Prostate gland (tissue), 2 donors: ENCODE results near the gene GALNTL6. TPM values are rescaled to one million over a fixed set of nuclear protein-coding genes. Genes with fewer than 3 reads are reported as not detected.
A peak's percentile ranks its signal among the peaks of the same experiment; 100 is the strongest.

Experiments
- DNase-seq: peaks from one replicate; pipeline ENCODE4 v3.0.0-alpha.2; 2019; ENCODE audit warnings: low spot score
- H3K27ac ChIP-seq, 2 donors: fragments of 200-600 bp; sonication (generic); 2 replicates each; pipeline ENCODE4 v1.5.1; 2017 to 2019
- H3K27me3 ChIP-seq: fragments of 200-600 bp; sonication (generic); replicated peaks from 2 replicates; pipeline ENCODE4 v1.5.1; 2019; ENCODE audit not compliant: insufficient read depth
- H3K36me3 ChIP-seq, 2 donors: fragments of 200-600 bp; sonication (generic); 1 replicate in 1 of 2; 2 replicates in 1 of 2; pipeline versions ENCODE4 v1.5.1 to v1.8.1; 2017 to 2019
- H3K4me1 ChIP-seq: fragments of 200-600 bp; sonication (generic); replicated peaks from 2 replicates; pipeline ENCODE4 v1.5.1; 2019
- H3K4me3 ChIP-seq, 2 donors: fragments of 200-600 bp; sonication (generic); 2 replicates each; pipeline ENCODE4 v1.5.1; 2017 to 2019
- H3K9me3 ChIP-seq: fragments of 200-600 bp; sonication (generic); 2 replicates; pipeline ENCODE4 v1.5.1; 2017
- CTCF ChIP-seq, 4 experiments: fragments of 200-600 bp in 2 of 4; fragments of 450-650 bp in 2 of 4; sonication (generic) in 2 of 4; IDR thresholded peaks; 1 replicate in 3 of 4; 2 replicates in 1 of 4; pipeline ENCODE4 v1.5.1; 2016 to 2019; ENCODE audit warnings: antibody characterized with exemption in 4 of 4, mild to moderate bottlenecking in 2 of 4, moderate library complexity in 2 of 4
- POLR2A ChIP-seq: fragments of 450-650 bp; IDR thresholded peaks from one replicate; pipeline ENCODE4 v1.6.1; 2016; ENCODE audit warnings: antibody characterized with exemption, mild to moderate bottlenecking
- POLR2AphosphoS5 ChIP-seq: sonication (generic); formaldehyde crosslinking; IDR thresholded peaks from one replicate; pipeline ENCODE4 v1.6.1; 2017; ENCODE audit warnings: antibody characterized with exemption
- WGBS: methylation state at CpG from one replicate; pipeline ENCODE4 v1.1.5; 2018; 5-methylcytosine and 5-hydroxymethylcytosine counted together
- intact Hi-C: fragments of 100-400 bp; cut with DNase I; formaldehyde crosslinking; loops from one replicate; pipeline ENCODE4 v1.14.2; 2022
- total RNA-seq, 2 donors: library from RNA; depleted of rRNA; stranded (reverse); fragments of >200 nt; gene quantifications; one replicate each; pipeline ENCODE4 v1.1.0, GENCODE V29; 2016

The GALNTL6 gene
- total RNA-seq, 2 donors from 2014 or later: 0.23 to 0.85 TPM

DNA sequence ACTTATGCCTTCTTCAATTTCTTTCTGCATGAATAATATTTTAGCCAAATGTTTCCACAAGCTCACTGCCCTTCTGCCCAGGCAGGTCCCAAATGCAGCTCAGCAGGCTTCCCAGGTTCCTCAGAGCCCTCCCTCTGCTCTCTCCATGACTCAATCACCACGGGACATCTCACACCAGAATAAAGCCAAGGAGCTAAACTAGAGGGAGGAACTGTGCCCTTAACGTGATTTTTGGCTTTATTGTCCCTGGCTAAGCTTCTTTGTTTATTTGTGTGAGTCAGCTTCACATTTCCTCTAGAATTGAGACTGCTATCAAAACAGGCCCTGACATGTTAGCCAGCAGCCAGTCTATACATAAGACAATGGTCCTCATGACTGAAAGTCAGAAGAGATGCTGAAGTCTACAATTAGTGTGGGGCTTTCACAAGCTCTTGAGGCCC lies 1169.0 kb downstream of the GALNTL6 start:
- intact Hi-C loops: no loop called here
- H3K27me3 ChIP-seq: no peaks in the 10 kb centered on the region
- WGBS: 3% methylated on average over 2 of the region's 2 CpGs
- TF ChIP-seq POLR2A: no peak
- TF ChIP-seq POLR2AphosphoS5: peak; percentile 89
- H3K9me3 ChIP-seq: no peaks in the 10 kb centered on the region
- H3K27ac ChIP-seq: no peak overlapping the region
- H3K36me3 ChIP-seq: no peaks in the 10 kb centered on the region
- H3K4me3 ChIP-seq: no peak overlapping the region
- no peaks in the 10 kb centered on the region for H3K4me1 ChIP-seq
- DNase-seq: peak; percentile 86

DNA sequence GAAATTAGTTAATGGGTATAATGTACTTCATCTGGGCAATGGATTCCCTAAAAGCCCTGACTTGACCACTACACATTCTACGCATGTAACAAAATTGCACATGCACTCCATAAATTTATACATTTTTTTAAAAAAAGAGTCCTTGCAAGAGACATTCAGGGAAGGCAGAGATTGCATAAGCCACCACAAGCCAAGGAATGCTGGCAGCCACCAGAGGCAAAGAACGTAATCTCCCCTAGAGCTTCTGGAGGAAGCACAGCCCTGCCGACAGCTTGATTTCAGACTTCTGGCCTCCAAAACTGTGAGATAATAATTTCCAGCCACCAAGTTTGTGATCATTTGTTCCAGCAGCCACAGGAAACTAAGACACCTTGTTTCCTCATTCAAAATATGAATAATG lies 1169.8 kb downstream of the GALNTL6 start:
- DNase-seq: no peak
- Histone ChIP-seq H3K36me3 (no peaks in the 10 kb centered on the region), H3K9me3 (no peaks in the 10 kb centered on the region), H3K27me3 (no peaks in the 10 kb centered on the region), H3K4me3 (no peak overlapping the region), H3K4me1 (no peaks in the 10 kb centered on the region), H3K27ac (no peak overlapping the region)
- TF ChIP-seq POLR2AphosphoS5: no peak
- 97% methylated on average over 3 of the region's 3 CpGs for WGBS
- intact Hi-C loops: no loop called here

DNA sequence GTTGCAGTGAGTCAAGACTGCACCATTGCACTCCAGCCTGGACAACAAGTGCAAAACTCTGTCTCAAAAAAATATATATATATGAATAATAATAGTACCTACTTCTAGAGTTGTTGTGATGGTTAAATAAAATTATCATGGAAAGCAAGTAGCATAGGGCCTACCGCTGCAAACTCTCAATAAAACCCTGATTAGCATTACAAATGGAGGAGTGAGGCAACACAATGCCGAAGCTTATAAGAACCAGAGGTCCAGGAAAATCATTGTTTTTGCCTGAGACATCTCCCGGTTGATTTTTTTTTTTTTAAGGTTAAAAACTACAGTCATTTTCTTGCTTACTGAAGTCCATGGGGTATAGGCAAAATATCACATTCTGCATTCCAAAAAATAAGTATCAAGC lies 1170.4 kb downstream of the GALNTL6 start:
- TF ChIP-seq CTCF (IDR thresholded peaks at IDR 0.05): no peak
- TF ChIP-seq POLR2A: no peak
- TF ChIP-seq POLR2AphosphoS5: no peak
- no peak overlapping the region for H3K27ac ChIP-seq
- no peak for DNase-seq
- no peaks in the 10 kb centered on the region for H3K27me3 ChIP-seq
- 96% methylated on average over 3 of the region's 3 CpGs for WGBS
- no peaks in the 10 kb centered on the region for H3K36me3 ChIP-seq
- no peaks in the 10 kb centered on the region for H3K4me1 ChIP-seq
- intact Hi-C loops: no loop called here
- no peak overlapping the region for H3K4me3 ChIP-seq
- no peaks in the 10 kb centered on the region for H3K9me3 ChIP-seq

GRCh38 chr4:172985552-172985951 lies 1172.3 kb downstream of the GALNTL6 start:
- TF ChIP-seq POLR2A (no peak), POLR2AphosphoS5 (no peak), CTCF (IDR thresholded peaks at IDR 0.05) (no peak)
- intact Hi-C loops: no loop called here
- Histone ChIP-seq H3K4me3 (no peak overlapping the region), H3K9me3 (no peaks in the 10 kb centered on the region), H3K27me3 (no peaks in the 10 kb centered on the region), H3K36me3 (no peaks in the 10 kb centered on the region), H3K4me1 (no peaks in the 10 kb centered on the region), H3K27ac (no peak overlapping the region)
- DNase-seq: no peak
- WGBS: 87% methylated on average over 2 of the region's 2 CpGs

- no peaks in the 10 kb centered on the region for H3K36me3 ChIP-seq
- no peaks in the 10 kb centered on the region for H3K27me3 ChIP-seq
- H3K4me3 ChIP-seq: no peak overlapping the region
- 97% methylated on average over 1 of the region's 1 CpG for WGBS
- no peaks in the 10 kb centered on the region for H3K4me1 ChIP-seq
- no peak overlapping the region for H3K27ac ChIP-seq
- DNase-seq: no peak
- TF ChIP-seq POLR2A: no peak
- no peak for TF ChIP-seq POLR2AphosphoS5
- TF ChIP-seq CTCF (IDR thresholded peaks at IDR 0.05): no peak
- H3K9me3 ChIP-seq: no peaks in the 10 kb centered on the region
- intact Hi-C loops: no loop called here
These were observed 1172.9 kb downstream of the GALNTL6 start for GRCh38 chr4:172986114-172986513.

GRCh38 chr4:172989984-172990820 lies 1177.0 kb downstream of the GALNTL6 start:
- H3K4me1 ChIP-seq: no peaks in the 10 kb centered on the region
- 51% methylated on average over 3 of the region's 3 CpGs for WGBS
- H3K4me3 ChIP-seq: no peak overlapping the region
- H3K27me3 ChIP-seq: no peaks in the 10 kb centered on the region
- H3K9me3 ChIP-seq: no peaks in the 10 kb centered on the region
- no peak overlapping the region for H3K27ac ChIP-seq
- TF ChIP-seq POLR2AphosphoS5: no peak
- TF ChIP-seq CTCF (IDR thresholded peaks at IDR 0.05): no peak
- no peak for TF ChIP-seq POLR2A
- H3K36me3 ChIP-seq: no peaks in the 10 kb centered on the region
- no peak for DNase-seq
- intact Hi-C loops: no loop called here
